SK-N-SH treated with all-trans-retinoic acid at 6 μM for 48 hours (cell line): Measurements from ENCODE around the gene ARHGAP4.

Experiments used
- ATAC-seq: fragments of 200-7000 bp; cut with Tn5 transposase; 3 replicates; pipeline ENCODE4 v1.9.1; 2020; ENCODE audit warnings: mild to moderate bottlenecking, moderate library complexity
- BACH2 ChIP-seq: fragments of 250-450 bp; sonication (Bioruptor Pico); IDR thresholded peaks from 2 replicates; pipeline ENCODE4 v1.9.0; 2021; ENCODE audit warnings: mild to moderate bottlenecking, borderline replicate concordance
- CSDC2 ChIP-seq: fragments of 250-450 bp; sonication (Bioruptor Pico); IDR thresholded peaks from 2 replicates; pipeline ENCODE4 v1.5.0; 2020; ENCODE audit warnings: mild to moderate bottlenecking, moderate library complexity
- ESRRG ChIP-seq: fragments of 250-450 bp; sonication (Bioruptor Pico); IDR thresholded peaks from 2 replicates; pipeline ENCODE4 v1.6.1; 2021; ENCODE audit warnings: mild to moderate bottlenecking
- ISL1 ChIP-seq: fragments of 250-450 bp; sonication (Bioruptor Pico); IDR thresholded peaks from 2 replicates; pipeline ENCODE4 v2.1.2; 2022; ENCODE audit warnings: mild to moderate bottlenecking, moderate library complexity
- OSR1 ChIP-seq: fragments of 250-450 bp; sonication (Bioruptor Pico); IDR thresholded peaks from 2 replicates; pipeline ENCODE4 v1.8.0; 2022; ENCODE audit warnings: moderate library complexity, mild to moderate bottlenecking, inconsistent platforms
- RARB ChIP-seq: fragments of 250-450 bp; sonication (Bioruptor Pico); IDR thresholded peaks from 2 replicates; pipeline ENCODE4 v1.8.0; 2021; ENCODE audit warnings: mild to moderate bottlenecking, moderate library complexity
- SNAI2 ChIP-seq: fragments of 250-450 bp; sonication (Bioruptor Pico); IDR thresholded peaks from 2 replicates; pipeline ENCODE4 v1.5.0; 2020; ENCODE audit warnings: mild to moderate bottlenecking, moderate library complexity
- TCF4 ChIP-seq: fragments of 250-450 bp; sonication (Bioruptor Pico); IDR thresholded peaks from 2 replicates; pipeline ENCODE4 v1.8.0; 2021; ENCODE audit warnings: mild to moderate bottlenecking, moderate library complexity, borderline replicate concordance
- TOX ChIP-seq: fragments of 250-450 bp; sonication (Bioruptor Pico); IDR thresholded peaks from 2 replicates; pipeline ENCODE4 v1.8.0; 2021; ENCODE audit warnings: mild to moderate bottlenecking, moderate library complexity, borderline replicate concordance
- ZFP3 ChIP-seq: fragments of 250-450 bp; sonication (Bioruptor Pico); IDR thresholded peaks from 2 replicates; pipeline ENCODE4 v1.5.0; 2020; ENCODE audit warnings: mild to moderate bottlenecking, moderate library complexity
- ZFP30 ChIP-seq: fragments of 450-650 bp; formaldehyde crosslinking; IDR thresholded peaks from 2 replicates; pipeline ENCODE4 v1.5.0; 2022; ENCODE audit warnings: mild to moderate bottlenecking, moderate library complexity
- ZNF565 ChIP-seq: fragments of 450-650 bp; formaldehyde crosslinking; conservative IDR thresholded peaks from 2 replicates; pipeline ENCODE4 v1.5.0; 2020; ENCODE audit warnings: low read depth, mild to moderate bottlenecking, moderate library complexity
- ZNF70 ChIP-seq: fragments of 450-650 bp; formaldehyde crosslinking; IDR thresholded peaks from 2 replicates; pipeline ENCODE4 v1.5.0; 2020; ENCODE audit warnings: mild to moderate bottlenecking, moderate library complexity
- ZNF8 ChIP-seq: fragments of 450-650 bp; formaldehyde crosslinking; IDR thresholded peaks from 2 replicates; pipeline ENCODE4 v1.5.0; 2020; ENCODE audit warnings: mild to moderate bottlenecking, moderate library complexity
- TF ChIP-seq, protein P1 (sequence below): fragments of 250-450 bp; sonication (Bioruptor Pico); IDR thresholded peaks from 2 replicates; pipeline ENCODE4 v1.5.1; 2021; ENCODE audit warnings: mild to moderate bottlenecking, moderate library complexity
- TF ChIP-seq, protein P2 (sequence below): fragments of 250-450 bp; sonication (Bioruptor Pico); IDR thresholded peaks from 2 replicates; pipeline ENCODE4 v1.8.0; 2021; ENCODE audit warnings: low read depth, mild to moderate bottlenecking, moderate library complexity, borderline replicate concordance
- TF ChIP-seq, protein P3 (sequence below): fragments of 250-450 bp; sonication (Bioruptor Pico); IDR thresholded peaks from 2 replicates; pipeline ENCODE4 v1.5.0; 2020; ENCODE audit warnings: mild to moderate bottlenecking, moderate library complexity
- TF ChIP-seq, protein P4 (sequence below): fragments of 250-450 bp; sonication (Bioruptor Pico); IDR thresholded peaks from 2 replicates; pipeline ENCODE4 v1.5.1; 2020; ENCODE audit warnings: low read depth, mild to moderate bottlenecking, moderate library complexity
- TF ChIP-seq, protein P5 (sequence below): fragments of 250-450 bp; sonication (Bioruptor Pico); IDR thresholded peaks from 2 replicates; pipeline ENCODE4 v1.8.0; 2020; ENCODE audit warnings: mild to moderate bottlenecking, moderate library complexity, borderline replicate concordance

Gene ARHGAP4

DNA sequence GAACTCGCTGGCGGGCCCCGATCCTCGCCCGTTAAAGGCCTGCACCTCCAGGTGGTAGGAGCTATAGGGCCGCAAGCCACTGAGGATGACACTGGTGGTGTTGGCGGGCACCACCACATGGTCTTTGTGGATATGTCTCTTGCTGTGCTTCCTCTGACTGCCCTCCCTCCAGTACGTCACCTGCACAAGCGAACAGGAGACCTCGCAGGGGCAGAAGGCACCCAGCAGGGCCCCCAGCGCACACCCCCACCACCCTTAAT is 60.8 kb downstream of the ARHGAP4 start:
- no peak for ATAC-seq

DNA sequence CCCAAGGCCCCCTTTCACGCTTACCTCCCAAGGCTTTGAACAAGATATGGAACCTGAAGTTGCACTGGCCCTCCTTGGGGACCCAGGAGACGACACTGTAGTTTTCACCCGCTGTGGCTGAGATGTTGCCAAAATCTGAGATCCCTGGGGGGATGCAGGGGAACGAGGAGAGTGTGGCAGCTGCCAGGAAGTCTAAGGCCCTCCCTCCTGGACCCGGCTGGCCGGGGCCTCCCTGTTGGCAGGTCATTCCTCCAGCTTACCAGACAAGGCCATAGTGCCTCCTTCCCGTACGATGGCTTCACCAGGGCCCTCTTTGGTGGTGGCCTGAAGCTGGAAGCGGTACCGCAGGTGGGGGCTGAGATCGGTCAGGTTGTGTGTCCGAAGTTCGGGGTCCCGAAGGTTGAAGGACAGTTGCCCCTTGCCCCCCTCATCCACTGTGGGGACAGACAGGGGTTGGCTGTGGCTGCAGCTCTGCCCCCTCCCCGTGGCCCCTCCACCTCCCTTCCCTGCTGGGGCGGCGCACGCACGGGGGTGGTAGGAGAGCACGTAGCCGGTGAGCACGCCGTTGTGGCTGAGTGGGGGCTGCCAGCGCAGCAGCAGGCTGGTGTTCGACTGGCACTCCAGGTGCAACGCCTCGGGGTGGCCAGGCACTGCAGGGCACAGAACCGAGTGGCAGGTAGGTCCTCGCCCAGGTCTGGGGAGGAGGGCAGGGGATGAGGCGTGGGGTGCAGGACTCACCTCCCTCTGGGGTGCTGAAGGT is 61.3 kb downstream of the ARHGAP4 start:
- TF ChIP-seq CSDC2 (no peak), ZFP3 (CRISPR knock-in tag) (no peak), ISL1 (CRISPR knock-in tag) (no peak), TOX (CRISPR knock-in tag) (no peak), ZNF8 (CRISPR knock-in tag) (no peak), TCF4 (CRISPR knock-in tag) (no peak), ZNF565 (CRISPR knock-in tag) (no peak), RARB (CRISPR knock-in tag) (no peak)
- TF ChIP-seq, protein P1, sequence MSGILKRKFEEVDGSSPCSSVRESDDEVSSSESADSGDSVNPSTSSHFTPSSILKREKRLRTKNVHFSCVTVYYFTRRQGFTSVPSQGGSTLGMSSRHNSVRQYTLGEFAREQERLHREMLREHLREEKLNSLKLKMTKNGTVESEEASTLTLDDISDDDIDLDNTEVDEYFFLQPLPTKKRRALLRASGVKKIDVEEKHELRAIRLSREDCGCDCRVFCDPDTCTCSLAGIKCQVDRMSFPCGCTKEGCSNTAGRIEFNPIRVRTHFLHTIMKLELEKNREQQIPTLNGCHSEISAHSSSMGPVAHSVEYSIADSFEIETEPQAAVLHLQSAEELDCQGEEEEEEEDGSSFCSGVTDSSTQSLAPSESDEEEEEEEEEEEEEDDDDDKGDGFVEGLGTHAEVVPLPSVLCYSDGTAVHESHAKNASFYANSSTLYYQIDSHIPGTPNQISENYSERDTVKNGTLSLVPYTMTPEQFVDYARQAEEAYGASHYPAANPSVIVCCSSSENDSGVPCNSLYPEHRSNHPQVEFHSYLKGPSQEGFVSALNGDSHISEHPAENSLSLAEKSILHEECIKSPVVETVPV (CRISPR knock-in tag) = no peak
- TF ChIP-seq, protein P2, sequence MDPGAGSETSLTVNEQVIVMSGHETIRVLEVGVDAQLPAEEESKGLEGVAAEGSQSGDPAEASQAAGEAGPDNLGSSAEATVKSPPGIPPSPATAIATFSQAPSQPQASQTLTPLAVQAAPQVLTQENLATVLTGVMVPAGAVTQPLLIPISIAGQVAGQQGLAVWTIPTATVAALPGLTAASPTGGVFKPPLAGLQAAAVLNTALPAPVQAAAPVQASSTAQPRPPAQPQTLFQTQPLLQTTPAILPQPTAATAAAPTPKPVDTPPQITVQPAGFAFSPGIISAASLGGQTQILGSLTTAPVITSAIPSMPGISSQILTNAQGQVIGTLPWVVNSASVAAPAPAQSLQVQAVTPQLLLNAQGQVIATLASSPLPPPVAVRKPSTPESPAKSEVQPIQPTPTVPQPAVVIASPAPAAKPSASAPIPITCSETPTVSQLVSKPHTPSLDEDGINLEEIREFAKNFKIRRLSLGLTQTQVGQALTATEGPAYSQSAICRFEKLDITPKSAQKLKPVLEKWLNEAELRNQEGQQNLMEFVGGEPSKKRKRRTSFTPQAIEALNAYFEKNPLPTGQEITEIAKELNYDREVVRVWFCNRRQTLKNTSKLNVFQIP = no peak
- TF ChIP-seq, protein P3, sequence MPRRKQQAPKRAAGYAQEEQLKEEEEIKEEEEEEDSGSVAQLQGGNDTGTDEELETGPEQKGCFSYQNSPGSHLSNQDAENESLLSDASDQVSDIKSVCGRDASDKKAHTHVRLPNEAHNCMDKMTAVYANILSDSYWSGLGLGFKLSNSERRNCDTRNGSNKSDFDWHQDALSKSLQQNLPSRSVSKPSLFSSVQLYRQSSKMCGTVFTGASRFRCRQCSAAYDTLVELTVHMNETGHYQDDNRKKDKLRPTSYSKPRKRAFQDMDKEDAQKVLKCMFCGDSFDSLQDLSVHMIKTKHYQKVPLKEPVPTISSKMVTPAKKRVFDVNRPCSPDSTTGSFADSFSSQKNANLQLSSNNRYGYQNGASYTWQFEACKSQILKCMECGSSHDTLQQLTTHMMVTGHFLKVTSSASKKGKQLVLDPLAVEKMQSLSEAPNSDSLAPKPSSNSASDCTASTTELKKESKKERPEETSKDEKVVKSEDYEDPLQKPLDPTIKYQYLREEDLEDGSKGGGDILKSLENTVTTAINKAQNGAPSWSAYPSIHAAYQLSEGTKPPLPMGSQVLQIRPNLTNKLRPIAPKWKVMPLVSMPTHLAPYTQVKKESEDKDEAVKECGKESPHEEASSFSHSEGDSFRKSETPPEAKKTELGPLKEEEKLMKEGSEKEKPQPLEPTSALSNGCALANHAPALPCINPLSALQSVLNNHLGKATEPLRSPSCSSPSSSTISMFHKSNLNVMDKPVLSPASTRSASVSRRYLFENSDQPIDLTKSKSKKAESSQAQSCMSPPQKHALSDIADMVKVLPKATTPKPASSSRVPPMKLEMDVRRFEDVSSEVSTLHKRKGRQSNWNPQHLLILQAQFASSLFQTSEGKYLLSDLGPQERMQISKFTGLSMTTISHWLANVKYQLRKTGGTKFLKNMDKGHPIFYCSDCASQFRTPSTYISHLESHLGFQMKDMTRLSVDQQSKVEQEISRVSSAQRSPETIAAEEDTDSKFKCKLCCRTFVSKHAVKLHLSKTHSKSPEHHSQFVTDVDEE = no peak

More for the DNA sequence above, 60.8 kb downstream of the ARHGAP4 start:
- TF ChIP-seq SNAI2 (CRISPR knock-in tag) (no peak), ESRRG (CRISPR knock-in tag) (no peak), ZFP3 (CRISPR knock-in tag) (no peak), ISL1 (CRISPR knock-in tag) (no peak), BACH2 (CRISPR knock-in tag) (no peak), TOX (CRISPR knock-in tag) (no peak), OSR1 (CRISPR knock-in tag) (no peak), ZFP30 (no peak), ZNF70 (CRISPR knock-in tag) (no peak), ZNF8 (CRISPR knock-in tag) (no peak), ZNF565 (CRISPR knock-in tag) (no peak), TCF4 (CRISPR knock-in tag) (no peak)
- TF ChIP-seq, protein P3 = no peak
- TF ChIP-seq, protein P1 (CRISPR knock-in tag) = no peak
- TF ChIP-seq, protein P4, sequence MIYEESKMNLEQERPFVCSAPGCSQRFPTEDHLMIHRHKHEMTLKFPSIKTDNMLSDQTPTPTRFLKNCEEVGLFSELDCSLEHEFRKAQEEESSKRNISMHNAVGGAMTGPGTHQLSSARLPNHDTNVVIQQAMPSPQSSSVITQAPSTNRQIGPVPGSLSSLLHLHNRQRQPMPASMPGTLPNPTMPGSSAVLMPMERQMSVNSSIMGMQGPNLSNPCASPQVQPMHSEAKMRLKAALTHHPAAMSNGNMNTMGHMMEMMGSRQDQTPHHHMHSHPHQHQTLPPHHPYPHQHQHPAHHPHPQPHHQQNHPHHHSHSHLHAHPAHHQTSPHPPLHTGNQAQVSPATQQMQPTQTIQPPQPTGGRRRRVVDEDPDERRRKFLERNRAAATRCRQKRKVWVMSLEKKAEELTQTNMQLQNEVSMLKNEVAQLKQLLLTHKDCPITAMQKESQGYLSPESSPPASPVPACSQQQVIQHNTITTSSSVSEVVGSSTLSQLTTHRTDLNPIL (CRISPR knock-in tag) = no peak
- TF ChIP-seq, protein P5, sequence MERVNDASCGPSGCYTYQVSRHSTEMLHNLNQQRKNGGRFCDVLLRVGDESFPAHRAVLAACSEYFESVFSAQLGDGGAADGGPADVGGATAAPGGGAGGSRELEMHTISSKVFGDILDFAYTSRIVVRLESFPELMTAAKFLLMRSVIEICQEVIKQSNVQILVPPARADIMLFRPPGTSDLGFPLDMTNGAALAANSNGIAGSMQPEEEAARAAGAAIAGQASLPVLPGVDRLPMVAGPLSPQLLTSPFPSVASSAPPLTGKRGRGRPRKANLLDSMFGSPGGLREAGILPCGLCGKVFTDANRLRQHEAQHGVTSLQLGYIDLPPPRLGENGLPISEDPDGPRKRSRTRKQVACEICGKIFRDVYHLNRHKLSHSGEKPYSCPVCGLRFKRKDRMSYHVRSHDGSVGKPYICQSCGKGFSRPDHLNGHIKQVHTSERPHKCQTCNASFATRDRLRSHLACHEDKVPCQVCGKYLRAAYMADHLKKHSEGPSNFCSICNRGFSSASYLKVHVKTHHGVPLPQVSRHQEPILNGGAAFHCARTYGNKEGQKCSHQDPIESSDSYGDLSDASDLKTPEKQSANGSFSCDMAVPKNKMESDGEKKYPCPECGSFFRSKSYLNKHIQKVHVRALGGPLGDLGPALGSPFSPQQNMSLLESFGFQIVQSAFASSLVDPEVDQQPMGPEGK (CRISPR knock-in tag) = no peak
- TF ChIP-seq, protein P2 = no peak

More for the DNA sequence above, 61.3 kb downstream of the ARHGAP4 start:
- no peak for ATAC-seq
